Caco-2 (cell line): ENCODE measurements around the gene SMARCD1. TPM values are rescaled to one million over a fixed set of nuclear protein-coding genes. Genes with fewer than 3 reads are reported as not detected.

ENCODE experiments used
- BruUV-seq: library from RNA; stranded (reverse); fragments of 400-500 nt; replicated peaks from 2 replicates; lab custom pipeline; 2021; lab: Mats Ljungman, UMichigan
- CTCF ChIA-PET: fragments of 300-600 bp; sonication (Branson Sonifier 250); formaldehyde crosslinking; loops from one replicate; lab custom pipeline; 2022; ENCODE audit warnings: antibody characterized with exemption; lab: Charles Lee
- POLR2A ChIA-PET: fragments of 300-600 bp; sonication (Branson Sonifier 250); formaldehyde crosslinking; loops from one replicate; lab custom pipeline; 2022; ENCODE audit warnings: antibody characterized with exemption; lab: Charles Lee
- DNase-seq, 2 experiments: peaks; one replicate each; pipeline versions ENCODE4 v3.0.0 to v3.0.0-alpha.2; 2020 to 2022
- H3K27me3 ChIP-seq: replicated peaks from 2 replicates; pipeline ENCODE4 v1.6.0; 2011; ENCODE audit warnings: low read length; ENCODE audit not compliant: control insufficient read depth, insufficient read depth
- H3K36me3 ChIP-seq: 2 replicates; pipeline ENCODE4 v1.5.1; 2011; ENCODE audit warnings: low read length; ENCODE audit not compliant: control insufficient read depth, insufficient read depth
- H3K4me1 ChIP-seq: fragments of 250-450 bp; sonication (Bioruptor Pico); 2 replicates; pipeline ENCODE4 v1.5.1; 2020; ENCODE audit warnings: mild to moderate bottlenecking
- H3K4me3 ChIP-seq: 2 replicates; pipeline ENCODE4 v1.5.1; 2011; ENCODE audit warnings: low read depth, mild to moderate bottlenecking, control low read depth, low read length
- H3K9me3 ChIP-seq: fragments of 250-450 bp; sonication (Bioruptor Pico); 2 replicates; pipeline ENCODE4 v1.5.1; 2020; ENCODE audit warnings: mild to moderate bottlenecking, moderate library complexity
- H3K27ac Mint-ChIP-seq: one replicate; pipeline ENCODE4 v1.8.0; 2022; ENCODE audit warnings: mixed read lengths; ENCODE audit not compliant: unreplicated experiment
- H3K27me3 Mint-ChIP-seq: one replicate; pipeline ENCODE4 v1.8.0; 2022; ENCODE audit warnings: mixed read lengths; ENCODE audit not compliant: insufficient read depth, unreplicated experiment
- H3K36me3 Mint-ChIP-seq: one replicate; pipeline ENCODE4 v1.8.0; 2022; ENCODE audit warnings: mild to moderate bottlenecking, mixed read lengths; ENCODE audit not compliant: insufficient read depth, unreplicated experiment
- H3K4me1 Mint-ChIP-seq: one replicate; pipeline ENCODE4 v1.8.0; 2022; ENCODE audit warnings: low read depth, mixed read lengths; ENCODE audit not compliant: unreplicated experiment
- H3K4me3 Mint-ChIP-seq: one replicate; pipeline ENCODE4 v1.8.0; 2022; ENCODE audit warnings: mild to moderate bottlenecking, moderate library complexity, mixed read lengths; ENCODE audit not compliant: unreplicated experiment
- H3K9me3 Mint-ChIP-seq: one replicate; pipeline ENCODE4 v1.8.0; 2022; ENCODE audit warnings: mixed read lengths; ENCODE audit not compliant: unreplicated experiment
- intact Hi-C: fragments of 100-400 bp; cut with micrococcal nuclease; formaldehyde crosslinking; loops from one replicate; pipeline ENCODE4 v1.10.0; 2022; ENCODE audit not compliant: unreplicated experiment
- total RNA-seq: library from RNA; stranded (reverse); gene quantifications from 2 replicates; pipeline ENCODE4 v1.2.3, GENCODE V29; 2022
- TF ChIP-seq, protein P1 (sequence below), 2 experiments: fragments of 200-600 bp in 1 of 2; IDR thresholded peaks; 1 replicate in 1 of 2; 2 replicates in 1 of 2; pipeline versions ENCODE4 v1.5.1 to v1.8.0; 2011 to 2022; ENCODE audit warnings: antibody characterized with exemption in 1 of 2, control low read depth in 1 of 2, inconsistent platforms in 1 of 2, low read depth in 1 of 2, low read length in 1 of 2, mild to moderate bottlenecking in 1 of 2, moderate library complexity in 1 of 2; ENCODE audit not compliant: insufficient read depth in 1 of 2, severe bottlenecking in 1 of 2, unreplicated experiment in 1 of 2

The SMARCD1 gene
- total RNA-seq, 1 experiment from 2014 or later = 158 TPM

DNA sequence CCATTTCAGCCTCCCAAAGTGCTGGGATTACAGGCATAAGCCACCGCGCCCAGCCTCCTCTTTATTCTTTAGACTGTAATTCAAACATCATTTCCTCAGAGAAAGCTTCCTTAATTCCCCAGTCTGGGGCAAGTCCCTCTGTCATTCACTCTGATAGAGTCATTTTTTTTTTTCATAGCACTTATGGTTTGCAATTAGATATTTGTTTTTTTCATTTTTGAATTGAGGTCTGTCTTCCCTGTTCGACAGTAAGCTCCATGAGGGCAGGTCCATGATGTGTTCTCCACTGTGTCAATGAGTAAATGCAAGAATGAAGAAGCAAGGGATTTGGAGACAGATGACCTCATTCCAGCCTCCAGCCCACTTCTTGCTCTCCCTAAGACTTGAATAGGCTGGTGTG, 15.6 kb upstream of the SMARCD1 start:
- Mint-ChIP-seq H3K4me1 (peaks cover 12% of the 10 kb centered on the region), H3K4me3 (no peak overlapping the region), H3K36me3 (no peaks in the 10 kb centered on the region), H3K27me3 (no peaks in the 10 kb centered on the region), H3K9me3 (no peaks in the 10 kb centered on the region), H3K27ac (no peak overlapping the region)
- Histone ChIP-seq H3K36me3 (no peaks in the 10 kb centered on the region), H3K27me3 (no peaks in the 10 kb centered on the region), H3K4me1 (0 out of 2 replicates have a peak, but pooled peaks cover 8% of the 10 kb centered on the region), H3K4me3 (no peak overlapping the region), H3K9me3 (no peaks in the 10 kb centered on the region)
- CTCF ChIA-PET = interaction anchor here (0.5 to 3.3 kb wide), 9 partner anchors 13 to 1217 kb away, joined by 3 to 93 read pairs (median 22); partner anchors contain the start of genes COX14 and DDX23
- intact Hi-C loops = no loop called here
- POLR2A ChIA-PET = no interaction called here
- no TSS peak for BruUV-seq
- TF ChIP-seq, protein P1, sequence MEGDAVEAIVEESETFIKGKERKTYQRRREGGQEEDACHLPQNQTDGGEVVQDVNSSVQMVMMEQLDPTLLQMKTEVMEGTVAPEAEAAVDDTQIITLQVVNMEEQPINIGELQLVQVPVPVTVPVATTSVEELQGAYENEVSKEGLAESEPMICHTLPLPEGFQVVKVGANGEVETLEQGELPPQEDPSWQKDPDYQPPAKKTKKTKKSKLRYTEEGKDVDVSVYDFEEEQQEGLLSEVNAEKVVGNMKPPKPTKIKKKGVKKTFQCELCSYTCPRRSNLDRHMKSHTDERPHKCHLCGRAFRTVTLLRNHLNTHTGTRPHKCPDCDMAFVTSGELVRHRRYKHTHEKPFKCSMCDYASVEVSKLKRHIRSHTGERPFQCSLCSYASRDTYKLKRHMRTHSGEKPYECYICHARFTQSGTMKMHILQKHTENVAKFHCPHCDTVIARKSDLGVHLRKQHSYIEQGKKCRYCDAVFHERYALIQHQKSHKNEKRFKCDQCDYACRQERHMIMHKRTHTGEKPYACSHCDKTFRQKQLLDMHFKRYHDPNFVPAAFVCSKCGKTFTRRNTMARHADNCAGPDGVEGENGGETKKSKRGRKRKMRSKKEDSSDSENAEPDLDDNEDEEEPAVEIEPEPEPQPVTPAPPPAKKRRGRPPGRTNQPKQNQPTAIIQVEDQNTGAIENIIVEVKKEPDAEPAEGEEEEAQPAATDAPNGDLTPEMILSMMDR (IDR thresholded peaks at IDR 0.05; ENCODE audit: insufficient read depth in 1 of 2, low read depth in 1 of 2, low read length in 1 of 2, severe bottlenecking in 1 of 2, unreplicated experiment in 1 of 2) = no peak
- no peak for DNase-seq

DNA sequence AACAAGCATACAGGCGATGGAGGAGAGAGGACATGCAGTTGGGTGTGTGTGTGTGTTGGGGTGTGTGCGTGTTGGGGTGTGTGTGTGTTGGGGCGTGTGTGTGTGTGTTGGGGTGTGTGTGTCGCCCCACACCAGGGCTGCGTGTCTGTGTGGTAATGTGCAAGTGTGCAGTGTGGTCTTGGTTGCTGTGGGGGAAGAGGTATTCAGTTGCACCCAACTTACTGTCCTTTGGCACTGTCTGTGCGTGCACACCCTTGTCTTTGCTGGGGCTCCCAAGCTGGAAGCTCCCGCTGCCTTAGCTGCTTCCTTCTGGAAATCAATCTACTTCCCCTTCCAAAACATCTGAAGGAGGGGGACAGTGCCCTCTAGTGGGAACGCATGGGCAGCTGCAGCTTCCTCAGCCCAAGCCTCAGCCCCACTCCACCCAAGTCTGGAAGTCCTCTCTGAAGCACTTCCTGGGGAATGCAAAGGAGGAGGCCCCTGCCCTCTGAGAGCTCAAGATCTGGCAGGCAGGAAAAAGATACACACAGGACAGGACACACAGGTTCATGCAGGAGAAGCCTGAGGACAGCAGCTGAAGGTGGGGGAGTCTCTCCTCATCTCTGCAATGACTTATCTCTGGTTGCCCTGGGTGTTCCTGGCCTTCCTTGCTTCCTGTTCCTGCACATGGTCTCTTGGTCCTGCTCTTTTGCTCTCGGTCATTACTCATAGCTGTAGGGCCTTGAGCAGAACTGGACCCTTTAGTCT, 14.7 kb upstream of the SMARCD1 start:
- Histone ChIP-seq H3K36me3 (no peaks in the 10 kb centered on the region), H3K27me3 (no peaks in the 10 kb centered on the region), H3K4me3 (no peak overlapping the region), H3K9me3 (no peaks in the 10 kb centered on the region), H3K4me1 (peaks cover 16% of the 10 kb centered on the region)
- no TSS peak for BruUV-seq
- CTCF ChIA-PET = interaction anchor here (0.6 to 3.3 kb wide), 36 partner anchors 9 to 1113 kb away, joined by 3 to 93 read pairs (median 5); partner anchors contain the start of genes ARF3, BCDIN3D, CERS5 and COX14
- POLR2A ChIA-PET = interaction anchor here (0.5 to 1.3 kb wide), 7 partner anchors 12 to 329 kb away, joined by 3 to 4 read pairs (median 4); partner anchors contain the start of genes GPD1 and TMBIM6
- intact Hi-C loops = loop anchor here (1.0 kb wide), 6 partner anchors 13 to 294 kb away; partner anchors contain the start of gene ASIC1
- Mint-ChIP-seq H3K27ac (no peak overlapping the region), H3K9me3 (no peaks in the 10 kb centered on the region), H3K4me3 (no peak overlapping the region), H3K36me3 (peaks cover 5% of the 10 kb centered on the region), H3K4me1 (peaks cover 20% of the 10 kb centered on the region), H3K27me3 (no peaks in the 10 kb centered on the region)
- TF ChIP-seq, protein P1 (IDR thresholded peaks at IDR 0.05; ENCODE audit: insufficient read depth in 1 of 2, low read depth in 1 of 2, low read length in 1 of 2, severe bottlenecking in 1 of 2, unreplicated experiment in 1 of 2) = peak; percentile 88 to 98
- DNase-seq = peak; percentile 86 to 88

DNA sequence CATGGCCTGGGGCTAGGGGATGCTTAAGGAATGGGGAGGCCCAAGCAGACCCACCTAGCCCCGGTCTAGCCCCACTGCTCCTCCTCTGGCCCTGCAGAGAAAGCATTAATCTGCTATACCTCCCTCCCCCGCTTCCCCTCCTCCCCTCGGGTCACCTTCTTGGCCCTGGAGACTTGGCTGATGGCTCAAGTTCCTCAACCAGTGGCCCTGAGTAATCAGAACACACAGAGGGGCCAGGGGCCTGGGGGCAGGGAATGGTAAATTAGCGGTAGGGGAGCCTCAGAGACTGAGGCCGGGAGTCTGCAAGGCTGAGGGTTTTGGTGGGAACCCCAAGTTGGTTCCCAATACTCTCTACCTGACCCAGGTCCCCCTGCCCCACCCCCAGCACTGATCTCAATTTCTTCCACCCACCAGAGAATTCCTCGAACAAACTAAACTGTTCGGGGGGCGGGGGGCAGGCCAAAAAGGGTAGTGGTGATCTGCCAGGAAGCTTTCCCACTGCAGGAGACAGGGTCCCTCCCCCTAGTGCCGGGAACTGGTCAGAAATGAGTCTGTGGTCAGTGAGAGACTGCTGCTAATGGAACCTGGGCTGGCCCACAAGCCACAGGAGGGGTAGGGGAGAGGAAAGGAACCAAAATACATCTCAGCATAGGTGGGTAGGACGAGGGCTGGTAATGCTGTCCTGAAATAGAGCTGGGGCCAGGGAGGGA, 12.8 kb upstream of the SMARCD1 start:
- POLR2A ChIA-PET = no interaction called here

More for the DNA sequence above, 12.8 kb upstream of the SMARCD1 start:
- Mint-ChIP-seq H3K4me1 (peaks cover 25% of the 10 kb centered on the region), H3K36me3 (peaks cover 5% of the 10 kb centered on the region), H3K27me3 (no peaks in the 10 kb centered on the region), H3K4me3 (no peak overlapping the region), H3K27ac (no peak overlapping the region), H3K9me3 (no peaks in the 10 kb centered on the region)
- H3K4me1 ChIP-seq = peaks cover 23% of the 10 kb centered on the region
- no peak overlapping the region for H3K4me3 ChIP-seq
- intact Hi-C loops = no loop called here
- TF ChIP-seq, protein P1 (IDR thresholded peaks at IDR 0.05; ENCODE audit: insufficient read depth in 1 of 2, low read depth in 1 of 2, low read length in 1 of 2, severe bottlenecking in 1 of 2, unreplicated experiment in 1 of 2) = no peak
- no peak for DNase-seq
- no TSS peak for BruUV-seq
- no peaks in the 10 kb centered on the region for H3K9me3 ChIP-seq
- H3K36me3 ChIP-seq = no peaks in the 10 kb centered on the region
- H3K27me3 ChIP-seq = no peaks in the 10 kb centered on the region
- CTCF ChIA-PET = interaction anchor here (3.3 kb wide), 1 partner anchor 34 kb away, joined by 93 read pairs; no protein-coding TSS in a partner anchor
